ENCODE measurements around the gene KLF9. TPM values are rescaled to one million over a fixed set of nuclear protein-coding genes. Genes with fewer than 3 reads are reported as not detected.
A peak's percentile ranks its signal among the peaks of the same experiment; 100 is the strongest.

KLF9 gene
- total and polyA plus RNA-seq, 9 of the 15 experiments (the other 6 are each of a cell fraction or from before 2014, with no cell fraction given): 3.3 to 11.9 (median 6.9) TPM

DNA sequence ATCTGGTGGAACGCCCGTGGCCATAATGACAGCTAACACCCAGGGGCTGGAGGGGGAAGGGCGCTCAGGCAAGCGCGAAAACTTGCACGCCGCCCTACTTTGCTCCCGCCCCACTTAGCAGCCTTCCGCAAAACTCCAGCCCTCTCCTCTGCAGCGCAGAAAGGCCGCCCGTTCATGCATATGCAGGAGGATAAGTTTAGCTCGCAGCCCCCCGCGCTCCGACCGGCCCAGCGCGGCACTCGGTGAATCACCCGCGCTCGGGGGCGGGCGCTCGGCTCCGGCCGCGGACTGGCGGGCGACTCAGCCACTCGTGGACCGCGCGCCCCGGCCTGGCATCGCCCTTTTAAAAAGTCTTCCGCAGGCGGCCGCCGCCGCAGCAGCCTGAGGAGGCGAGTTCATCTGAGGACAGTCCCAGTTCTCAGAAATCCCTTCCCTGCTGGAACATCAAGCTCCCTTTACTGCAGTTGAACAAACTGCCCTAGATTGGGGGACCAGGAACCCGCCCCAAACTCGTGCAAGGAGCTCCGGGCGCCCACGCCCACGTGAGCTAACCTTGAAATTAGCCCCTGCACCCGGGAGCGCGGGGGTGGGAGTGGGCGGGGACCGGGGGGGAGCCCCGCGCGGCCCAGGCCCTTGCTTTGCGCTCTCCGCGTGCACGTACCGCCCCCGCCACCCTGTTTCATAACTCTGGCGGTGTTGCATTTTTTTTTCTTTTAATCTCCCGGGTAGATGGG, 4.5 kb upstream of the KLF9 start (continued):
- TF ChIP-seq, protein P1, sequence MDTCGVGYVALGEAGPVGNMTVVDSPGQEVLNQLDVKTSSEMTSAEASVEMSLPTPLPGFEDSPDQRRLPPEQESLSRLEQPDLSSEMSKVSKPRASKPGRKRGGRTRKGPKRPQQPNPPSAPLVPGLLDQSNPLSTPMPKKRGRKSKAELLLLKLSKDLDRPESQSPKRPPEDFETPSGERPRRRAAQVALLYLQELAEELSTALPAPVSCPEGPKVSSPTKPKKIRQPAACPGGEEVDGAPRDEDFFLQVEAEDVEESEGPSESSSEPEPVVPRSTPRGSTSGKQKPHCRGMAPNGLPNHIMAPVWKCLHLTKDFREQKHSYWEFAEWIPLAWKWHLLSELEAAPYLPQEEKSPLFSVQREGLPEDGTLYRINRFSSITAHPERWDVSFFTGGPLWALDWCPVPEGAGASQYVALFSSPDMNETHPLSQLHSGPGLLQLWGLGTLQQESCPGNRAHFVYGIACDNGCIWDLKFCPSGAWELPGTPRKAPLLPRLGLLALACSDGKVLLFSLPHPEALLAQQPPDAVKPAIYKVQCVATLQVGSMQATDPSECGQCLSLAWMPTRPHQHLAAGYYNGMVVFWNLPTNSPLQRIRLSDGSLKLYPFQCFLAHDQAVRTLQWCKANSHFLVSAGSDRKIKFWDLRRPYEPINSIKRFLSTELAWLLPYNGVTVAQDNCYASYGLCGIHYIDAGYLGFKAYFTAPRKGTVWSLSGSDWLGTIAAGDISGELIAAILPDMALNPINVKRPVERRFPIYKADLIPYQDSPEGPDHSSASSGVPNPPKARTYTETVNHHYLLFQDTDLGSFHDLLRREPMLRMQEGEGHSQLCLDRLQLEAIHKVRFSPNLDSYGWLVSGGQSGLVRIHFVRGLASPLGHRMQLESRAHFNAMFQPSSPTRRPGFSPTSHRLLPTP (IDR thresholded peaks at IDR 0.05; ENCODE audit: borderline replicate concordance, extremely low read depth, insufficient read length): no peak
- 0 out of 2 replicates have a peak, but pooled peaks have one; percentile 17 for TF ChIP-seq MXI1 (IDR thresholded peaks at IDR 0.05; ENCODE audit: low read depth, low read length)
- TF ChIP-seq, protein P2, sequence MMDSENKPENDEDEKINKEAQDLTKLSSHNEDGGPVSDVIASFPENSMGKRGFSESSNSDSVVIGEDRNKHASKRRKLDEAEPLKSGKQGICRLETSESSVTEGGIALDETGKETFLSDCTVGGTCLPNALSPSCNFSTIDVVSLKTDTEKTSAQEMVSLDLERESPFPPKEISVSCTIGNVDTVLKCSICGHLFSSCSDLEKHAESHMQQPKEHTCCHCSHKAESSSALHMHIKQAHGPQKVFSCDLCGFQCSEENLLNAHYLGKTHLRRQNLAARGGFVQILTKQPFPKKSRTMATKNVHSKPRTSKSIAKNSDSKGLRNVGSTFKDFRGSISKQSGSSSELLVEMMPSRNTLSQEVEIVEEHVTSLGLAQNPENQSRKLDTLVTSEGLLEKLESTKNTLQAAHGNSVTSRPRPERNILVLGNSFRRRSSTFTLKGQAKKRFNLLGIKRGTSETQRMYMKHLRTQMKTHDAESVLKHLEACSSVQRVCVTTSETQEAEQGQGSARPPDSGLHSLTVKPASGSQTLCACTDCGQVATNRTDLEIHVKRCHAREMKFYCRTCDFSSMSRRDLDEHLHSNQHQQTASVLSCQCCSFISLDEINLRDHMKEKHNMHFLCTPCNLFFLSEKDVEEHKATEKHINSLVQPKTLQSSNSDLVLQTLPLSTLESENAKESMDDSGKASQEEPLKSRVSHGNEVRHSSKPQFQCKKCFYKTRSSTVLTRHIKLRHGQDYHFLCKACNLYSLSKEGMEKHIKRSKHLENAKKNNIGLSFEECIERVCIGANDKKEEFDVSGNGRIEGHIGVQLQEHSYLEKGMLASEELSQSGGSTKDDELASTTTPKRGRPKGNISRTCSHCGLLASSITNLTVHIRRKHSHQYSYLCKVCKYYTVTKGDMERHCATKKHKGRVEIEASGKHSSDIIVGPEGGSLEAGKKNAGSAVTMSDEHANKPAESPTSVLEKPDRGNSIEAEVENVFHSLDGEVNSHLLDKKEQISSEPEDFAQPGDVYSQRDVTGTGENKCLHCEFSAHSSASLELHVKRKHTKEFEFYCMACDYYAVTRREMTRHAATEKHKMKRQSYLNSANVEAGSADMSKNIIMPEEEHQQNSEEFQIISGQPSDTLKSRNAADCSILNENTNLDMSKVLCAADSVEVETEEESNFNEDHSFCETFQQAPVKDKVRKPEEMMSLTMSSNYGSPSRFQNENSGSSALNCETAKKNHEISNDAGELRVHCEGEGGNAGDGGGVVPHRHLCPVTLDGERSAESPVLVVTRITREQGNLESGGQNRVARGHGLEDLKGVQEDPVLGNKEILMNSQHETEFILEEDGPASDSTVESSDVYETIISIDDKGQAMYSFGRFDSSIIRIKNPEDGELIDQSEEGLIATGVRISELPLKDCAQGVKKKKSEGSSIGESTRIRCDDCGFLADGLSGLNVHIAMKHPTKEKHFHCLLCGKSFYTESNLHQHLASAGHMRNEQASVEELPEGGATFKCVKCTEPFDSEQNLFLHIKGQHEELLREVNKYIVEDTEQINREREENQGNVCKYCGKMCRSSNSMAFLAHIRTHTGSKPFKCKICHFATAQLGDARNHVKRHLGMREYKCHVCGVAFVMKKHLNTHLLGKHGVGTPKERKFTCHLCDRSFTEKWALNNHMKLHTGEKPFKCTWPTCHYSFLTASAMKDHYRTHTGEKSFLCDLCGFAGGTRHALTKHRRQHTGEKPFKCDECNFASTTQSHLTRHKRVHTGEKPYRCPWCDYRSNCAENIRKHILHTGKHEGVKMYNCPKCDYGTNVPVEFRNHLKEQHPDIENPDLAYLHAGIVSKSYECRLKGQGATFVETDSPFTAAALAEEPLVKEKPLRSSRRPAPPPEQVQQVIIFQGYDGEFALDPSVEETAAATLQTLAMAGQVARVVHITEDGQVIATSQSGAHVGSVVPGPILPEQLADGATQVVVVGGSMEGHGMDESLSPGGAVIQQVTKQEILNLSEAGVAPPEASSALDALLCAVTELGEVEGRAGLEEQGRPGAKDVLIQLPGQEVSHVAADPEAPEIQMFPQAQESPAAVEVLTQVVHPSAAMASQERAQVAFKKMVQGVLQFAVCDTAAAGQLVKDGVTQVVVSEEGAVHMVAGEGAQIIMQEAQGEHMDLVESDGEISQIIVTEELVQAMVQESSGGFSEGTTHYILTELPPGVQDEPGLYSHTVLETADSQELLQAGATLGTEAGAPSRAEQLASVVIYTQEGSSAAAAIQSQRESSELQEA (IDR thresholded peaks at IDR 0.05; ENCODE audit: low read depth): no peak
- TF ChIP-seq, protein P3, sequence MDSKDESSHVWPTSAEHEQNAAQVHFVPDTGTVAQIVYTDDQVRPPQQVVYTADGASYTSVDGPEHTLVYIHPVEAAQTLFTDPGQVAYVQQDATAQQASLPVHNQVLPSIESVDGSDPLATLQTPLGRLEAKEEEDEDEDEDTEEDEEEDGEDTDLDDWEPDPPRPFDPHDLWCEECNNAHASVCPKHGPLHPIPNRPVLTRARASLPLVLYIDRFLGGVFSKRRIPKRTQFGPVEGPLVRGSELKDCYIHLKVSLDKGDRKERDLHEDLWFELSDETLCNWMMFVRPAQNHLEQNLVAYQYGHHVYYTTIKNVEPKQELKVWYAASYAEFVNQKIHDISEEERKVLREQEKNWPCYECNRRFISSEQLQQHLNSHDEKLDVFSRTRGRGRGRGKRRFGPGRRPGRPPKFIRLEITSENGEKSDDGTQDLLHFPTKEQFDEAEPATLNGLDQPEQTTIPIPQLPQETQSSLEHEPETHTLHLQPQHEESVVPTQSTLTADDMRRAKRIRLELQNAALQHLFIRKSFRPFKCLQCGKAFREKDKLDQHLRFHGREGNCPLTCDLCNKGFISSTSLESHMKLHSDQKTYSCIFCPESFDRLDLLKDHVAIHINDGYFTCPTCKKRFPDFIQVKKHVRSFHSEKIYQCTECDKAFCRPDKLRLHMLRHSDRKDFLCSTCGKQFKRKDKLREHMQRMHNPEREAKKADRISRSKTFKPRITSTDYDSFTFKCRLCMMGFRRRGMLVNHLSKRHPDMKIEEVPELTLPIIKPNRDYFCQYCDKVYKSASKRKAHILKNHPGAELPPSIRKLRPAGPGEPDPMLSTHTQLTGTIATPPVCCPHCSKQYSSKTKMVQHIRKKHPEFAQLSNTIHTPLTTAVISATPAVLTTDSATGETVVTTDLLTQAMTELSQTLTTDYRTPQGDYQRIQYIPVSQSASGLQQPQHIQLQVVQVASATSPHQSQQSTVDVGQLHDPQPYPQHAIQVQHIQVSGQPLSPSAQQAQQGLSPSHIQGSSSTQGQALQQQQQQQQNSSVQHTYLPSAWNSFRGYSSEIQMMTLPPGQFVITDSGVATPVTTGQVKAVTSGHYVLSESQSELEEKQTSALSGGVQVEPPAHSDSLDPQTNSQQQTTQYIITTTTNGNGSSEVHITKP (IDR thresholded peaks at IDR 0.05; ENCODE audit: partially characterized antibody): no peak
- no peak for TF ChIP-seq PHF21A (IDR thresholded peaks at IDR 0.05; ENCODE audit: borderline replicate concordance, low read depth)
- no peak for TF ChIP-seq TAF7 (tag; IDR thresholded peaks at IDR 0.05)
- TF ChIP-seq, protein P4, sequence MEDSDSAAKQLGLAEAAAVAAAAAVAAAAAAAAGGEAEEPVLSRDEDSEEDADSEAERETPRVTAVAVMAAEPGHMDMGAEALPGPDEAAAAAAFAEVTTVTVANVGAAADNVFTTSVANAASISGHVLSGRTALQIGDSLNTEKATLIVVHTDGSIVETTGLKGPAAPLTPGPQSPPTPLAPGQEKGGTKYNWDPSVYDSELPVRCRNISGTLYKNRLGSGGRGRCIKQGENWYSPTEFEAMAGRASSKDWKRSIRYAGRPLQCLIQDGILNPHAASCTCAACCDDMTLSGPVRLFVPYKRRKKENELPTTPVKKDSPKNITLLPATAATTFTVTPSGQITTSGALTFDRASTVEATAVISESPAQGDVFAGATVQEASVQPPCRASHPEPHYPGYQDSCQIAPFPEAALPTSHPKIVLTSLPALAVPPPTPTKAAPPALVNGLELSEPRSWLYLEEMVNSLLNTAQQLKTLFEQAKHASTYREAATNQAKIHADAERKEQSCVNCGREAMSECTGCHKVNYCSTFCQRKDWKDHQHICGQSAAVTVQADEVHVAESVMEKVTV (CRISPR knock-in tag; IDR thresholded peaks at IDR 0.05): no peak
- no peak for TF ChIP-seq NFIC (IDR thresholded peaks at IDR 0.05)
- no peak for TF ChIP-seq MCM7 (IDR thresholded peaks at IDR 0.05)
- no peak for TF ChIP-seq ZNF584 (CRISPR knock-in tag; IDR thresholded peaks at IDR 0.05; ENCODE audit: low read depth)
